Gastroesophageal sphincter (tissue), 4 donors: ENCODE results near the gene ATP9B. TPM values are rescaled to one million over a fixed set of nuclear protein-coding genes. Genes with fewer than 3 reads are reported as not detected.

Experiments used
- ATAC-seq: fragments of 150-250 bp; one replicate; pipeline ENCODE4 v1.9.1; 2016; ENCODE audit warnings: mild to moderate bottlenecking, moderate library complexity
- H3K27ac ChIP-seq, 4 donors: fragments of 200-600 bp; sonication (generic) in 3 of 4; 1 replicate in 3 of 4; 2 replicates in 1 of 4; pipeline ENCODE4 v1.5.1; 2016 to 2019
- H3K27me3 ChIP-seq: fragments of 200-600 bp; sonication (generic); one replicate; pipeline ENCODE4 v1.5.1; 2019
- H3K36me3 ChIP-seq, 2 donors: fragments of 200-600 bp; sonication (generic); one replicate each; pipeline ENCODE4 v1.5.1; 2019; ENCODE audit warnings: control low read depth in 1 of 2
- H3K4me1 ChIP-seq, 3 donors: fragments of 200-600 bp; sonication (generic); 1 replicate in 2 of 3; 2 replicates in 1 of 3; pipeline ENCODE4 v1.5.1; 2016 to 2019; ENCODE audit warnings: control low read depth in 2 of 3
- H3K4me3 ChIP-seq, 2 donors: fragments of 200-600 bp; sonication (generic); one replicate each; pipeline ENCODE4 v1.5.1; 2019; ENCODE audit warnings: mild to moderate bottlenecking in 1 of 2, moderate library complexity in 1 of 2
- H3K9me3 ChIP-seq, 3 donors: fragments of 200-600 bp; sonication (generic); one replicate each; pipeline ENCODE4 v1.5.1; 2017 to 2019; ENCODE audit warnings: control low read depth in 2 of 3
- EP300 ChIP-seq: sonication (generic); formaldehyde crosslinking; IDR thresholded peaks from one replicate; pipeline ENCODE4 v1.6.1; 2017; ENCODE audit warnings: antibody characterized with exemption, mild to moderate bottlenecking
- POLR2A ChIP-seq, 2 donors: fragments of 450-650 bp; IDR thresholded peaks; one replicate each; pipeline ENCODE4 v1.6.1; 2017; ENCODE audit warnings: antibody characterized with exemption in 2 of 2, mild to moderate bottlenecking in 2 of 2, moderate library complexity in 1 of 2
- POLR2AphosphoS5 ChIP-seq: sonication (generic); formaldehyde crosslinking; IDR thresholded peaks from one replicate; pipeline ENCODE4 v1.6.1; 2017; ENCODE audit warnings: antibody characterized with exemption
- WGBS, 2 donors: methylation state at CpG; one replicate each; pipeline ENCODE4 v1.1.5; 2018; ENCODE audit warnings: low coverage in 1 of 2; 5-methylcytosine and 5-hydroxymethylcytosine counted together
- total RNA-seq, 4 donors: library from RNA; depleted of rRNA; stranded (reverse); fragments of >200 nt; gene quantifications; one replicate each; pipeline ENCODE4 v1.1.0, GENCODE V29; 2016
- TF ChIP-seq, protein P1 (sequence below), 4 experiments: fragments of 200-600 bp in 2 of 4; fragments of 450-650 bp in 2 of 4; sonication (generic) in 1 of 4; IDR thresholded peaks; one replicate each; pipeline ENCODE4 v1.5.1; 2017 to 2019; ENCODE audit warnings: antibody characterized with exemption in 4 of 4, mild to moderate bottlenecking in 2 of 4, moderate library complexity in 2 of 4

Gene ATP9B
- total RNA-seq, 4 donors from 2014 or later = 16.6 to 48.7 (median 33.7) TPM

DNA sequence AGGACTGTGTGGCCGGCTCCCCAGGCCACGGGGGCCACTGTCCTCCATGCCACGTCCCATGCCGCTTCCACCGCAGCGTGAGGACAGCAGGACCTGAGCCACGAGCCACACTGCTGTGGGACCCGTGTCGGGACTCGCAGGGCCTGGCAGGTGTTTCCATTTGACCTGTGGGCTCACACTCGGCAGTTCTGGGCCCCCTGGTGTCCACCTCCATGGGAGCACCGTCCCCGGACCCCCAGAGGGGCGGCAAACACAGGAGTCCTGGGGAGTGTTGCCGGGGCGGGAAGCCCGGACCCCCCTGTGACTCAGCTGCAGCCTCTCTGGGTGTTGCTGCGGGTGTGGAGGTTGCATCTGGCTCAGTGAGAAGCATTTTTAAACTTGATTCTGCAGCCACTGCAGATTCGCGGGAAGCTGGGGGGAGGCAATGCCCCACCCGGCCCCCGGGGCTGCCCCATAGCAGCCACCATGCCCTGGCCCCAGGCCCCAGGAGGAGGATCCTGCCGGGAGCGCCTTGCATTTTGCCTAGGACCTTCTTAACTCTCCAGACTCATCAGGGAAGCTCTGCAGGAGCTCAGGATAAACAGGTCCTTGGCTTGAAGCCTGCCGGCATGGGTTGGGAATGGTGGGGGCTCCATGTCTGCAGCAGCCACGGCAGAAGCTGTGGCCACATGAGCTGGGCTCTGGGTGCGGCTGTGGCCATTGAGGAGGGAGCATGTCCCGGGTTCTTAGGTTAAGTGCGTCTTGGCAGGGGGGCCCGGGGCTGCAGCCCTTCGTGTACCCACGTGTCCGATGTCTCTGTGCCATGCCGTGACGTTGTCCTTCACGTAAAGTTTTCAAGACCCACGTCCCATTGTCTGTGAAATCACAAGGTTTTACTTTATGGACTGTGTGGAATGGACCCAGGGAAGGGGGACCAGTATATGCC, 357.4 kb downstream of the ATP9B start:
- no peaks in the 10 kb centered on the region for H3K27me3 ChIP-seq
- no CpG with 5 or more reads among the region's 37 CpGs for WGBS, 2 donors
- TF ChIP-seq EP300 (no peak), POLR2A (IDR thresholded peaks at IDR 0.05) (no peak), POLR2AphosphoS5 (no peak)
- TF ChIP-seq, protein P1, sequence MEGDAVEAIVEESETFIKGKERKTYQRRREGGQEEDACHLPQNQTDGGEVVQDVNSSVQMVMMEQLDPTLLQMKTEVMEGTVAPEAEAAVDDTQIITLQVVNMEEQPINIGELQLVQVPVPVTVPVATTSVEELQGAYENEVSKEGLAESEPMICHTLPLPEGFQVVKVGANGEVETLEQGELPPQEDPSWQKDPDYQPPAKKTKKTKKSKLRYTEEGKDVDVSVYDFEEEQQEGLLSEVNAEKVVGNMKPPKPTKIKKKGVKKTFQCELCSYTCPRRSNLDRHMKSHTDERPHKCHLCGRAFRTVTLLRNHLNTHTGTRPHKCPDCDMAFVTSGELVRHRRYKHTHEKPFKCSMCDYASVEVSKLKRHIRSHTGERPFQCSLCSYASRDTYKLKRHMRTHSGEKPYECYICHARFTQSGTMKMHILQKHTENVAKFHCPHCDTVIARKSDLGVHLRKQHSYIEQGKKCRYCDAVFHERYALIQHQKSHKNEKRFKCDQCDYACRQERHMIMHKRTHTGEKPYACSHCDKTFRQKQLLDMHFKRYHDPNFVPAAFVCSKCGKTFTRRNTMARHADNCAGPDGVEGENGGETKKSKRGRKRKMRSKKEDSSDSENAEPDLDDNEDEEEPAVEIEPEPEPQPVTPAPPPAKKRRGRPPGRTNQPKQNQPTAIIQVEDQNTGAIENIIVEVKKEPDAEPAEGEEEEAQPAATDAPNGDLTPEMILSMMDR (IDR thresholded peaks at IDR 0.05) = no peak
- H3K4me3 ChIP-seq = no peak overlapping the region
- H3K27ac ChIP-seq = no peak overlapping the region
- peaks cover 0 to 15% of the 10 kb centered on the region in 2 donors for H3K36me3 ChIP-seq
- H3K4me1 ChIP-seq = peaks cover 0 to 46% (median 16%) of the 10 kb centered on the region in 3 donors
- no peak for ATAC-seq
- no peaks in the 10 kb centered on the region for H3K9me3 ChIP-seq

DNA sequence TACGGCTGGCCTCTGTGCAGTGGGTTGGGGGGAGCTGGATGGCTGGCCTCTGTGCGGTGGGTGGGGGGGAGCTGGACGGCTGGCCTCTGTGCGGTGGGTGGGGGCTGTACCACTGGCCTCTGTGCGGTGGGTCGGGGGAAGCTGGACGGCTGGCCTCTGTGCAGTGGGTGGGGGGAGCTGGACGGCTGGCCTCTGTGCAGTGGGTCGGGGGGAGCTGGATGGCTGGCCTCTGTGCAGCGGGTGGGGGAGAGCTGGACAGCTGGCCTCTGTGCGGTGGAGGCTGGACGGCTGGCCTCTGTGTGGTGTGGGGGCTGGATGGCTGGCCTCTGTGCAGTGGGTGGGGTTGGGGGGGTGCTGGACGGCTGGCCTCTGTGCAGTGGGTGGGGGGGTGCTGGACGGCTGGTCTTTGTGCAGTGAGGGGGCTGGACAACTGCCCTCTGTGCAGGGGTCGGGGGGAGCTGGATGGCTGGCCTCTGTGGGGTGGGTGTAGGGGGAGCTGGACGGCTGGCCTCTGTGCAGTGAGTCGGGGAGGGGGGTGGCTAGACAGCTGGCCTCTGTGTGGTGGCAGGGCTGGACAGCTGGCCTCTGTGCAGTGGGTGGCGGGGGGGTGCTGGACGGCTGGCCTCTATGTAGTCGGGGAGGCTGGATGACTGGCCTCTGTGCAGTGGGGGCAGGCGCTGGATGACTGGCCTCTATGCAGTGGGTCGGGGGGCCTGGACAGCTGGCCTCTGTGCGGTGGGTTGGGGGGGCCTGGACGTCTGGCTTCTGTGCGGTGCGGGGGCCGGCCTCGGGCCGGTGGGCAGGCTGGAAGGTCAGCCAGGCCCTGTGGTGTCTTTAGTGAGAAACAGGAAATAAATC, 358.4 kb downstream of the ATP9B start:
- no peak overlapping the region for H3K4me3 ChIP-seq
- TF ChIP-seq, protein P1 (IDR thresholded peaks at IDR 0.05) = no peak
- TF ChIP-seq EP300 (no peak), POLR2AphosphoS5 (no peak), POLR2A (IDR thresholded peaks at IDR 0.05) (no peak)
- no peaks in the 10 kb centered on the region for H3K27me3 ChIP-seq
- H3K27ac ChIP-seq = no peak overlapping the region
- H3K36me3 ChIP-seq = peaks cover 0 to 6% of the 10 kb centered on the region in 2 donors
- peaks cover 0 to 37% (median 16%) of the 10 kb centered on the region in 3 donors for H3K4me1 ChIP-seq
- H3K9me3 ChIP-seq = no peaks in the 10 kb centered on the region
- no peak for ATAC-seq
- 88% methylated on average over 9 of the region's 29 CpGs; no CpG with 5 or more reads in 1 of the 2 donors for WGBS, 2 donors

Other genes with a start within 250 kb of the ATP9B start
- not detected for gene SALL3, start 89.6 kb upstream of the ATP9B start, total RNA-seq